GM18870 (cell line): ENCODE measurements around the gene AHRR.
A peak's percentile ranks its signal among the peaks of the same experiment; 100 is the strongest.
"Not testable (repeated sequence)": the region's sequence is repeated elsewhere in the genome, so short reads cannot be mapped to it uniquely, and the experiment has no call there.

Experiments
- ATAC-seq: cut with Tn5 transposase; IDR thresholded peaks from one replicate; pipeline ENCODE4 v1.9.1; 2021; ENCODE audit warnings: moderate library complexity; ENCODE audit not compliant: unreplicated experiment

Gene AHRR

DNA sequence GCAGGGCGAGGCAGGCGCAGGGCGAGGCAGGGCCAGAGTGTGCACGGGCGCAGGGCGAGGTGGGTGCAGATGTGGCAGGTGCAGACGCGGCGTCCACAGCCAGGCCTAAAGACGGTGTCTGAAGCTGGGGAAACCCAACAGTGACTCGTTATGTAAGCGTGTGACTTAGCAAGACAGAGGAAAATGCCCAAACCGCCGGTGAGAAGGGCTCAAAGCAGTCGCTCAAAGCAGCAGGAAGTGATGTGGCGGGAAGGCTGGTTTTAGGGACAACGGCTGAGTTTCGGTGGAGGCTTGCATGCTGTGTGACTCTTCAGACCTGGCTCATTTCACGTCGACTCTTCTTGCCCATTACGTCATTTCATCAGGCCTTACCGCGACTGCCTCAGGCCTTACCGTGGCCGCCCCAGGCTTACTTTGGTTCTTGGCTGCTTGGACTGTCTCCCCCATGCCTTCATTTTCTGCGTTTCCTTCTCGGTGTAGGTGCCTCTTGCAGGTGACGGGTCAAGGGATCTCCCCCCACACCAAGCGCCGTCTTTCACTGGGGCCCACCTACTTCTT, 71.0 kb downstream of the AHRR start:
- peak; percentile 92 for ATAC-seq

GRCh38 chr5:393846-394275, 72.3 kb downstream of the AHRR start:
- ATAC-seq = no peak

DNA sequence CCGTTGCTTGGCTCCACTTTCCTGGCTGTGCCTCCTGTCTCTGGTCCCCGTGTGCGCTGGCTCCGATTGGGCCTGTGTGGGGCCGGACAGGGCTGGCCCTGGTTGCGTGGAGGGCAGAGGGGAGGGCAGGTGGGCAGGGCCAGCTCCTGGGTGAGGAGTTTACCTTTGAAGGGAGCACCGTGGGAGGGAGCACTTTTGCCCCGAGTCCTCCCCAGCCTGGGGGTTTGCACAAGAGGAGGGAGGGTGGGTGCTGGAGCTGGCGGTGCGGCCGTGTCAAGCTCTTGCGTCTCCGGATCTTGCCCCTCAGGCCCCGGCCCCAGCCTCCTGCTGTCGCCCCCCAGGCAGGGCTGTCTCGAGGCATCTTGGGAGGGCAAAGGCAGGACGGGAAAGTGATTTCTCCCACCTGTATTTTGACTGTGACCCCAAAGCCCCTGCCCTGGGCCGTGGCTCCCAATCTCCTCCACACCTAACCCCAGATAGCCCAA, 73.2 kb downstream of the AHRR start:
- no peak for ATAC-seq

DNA sequence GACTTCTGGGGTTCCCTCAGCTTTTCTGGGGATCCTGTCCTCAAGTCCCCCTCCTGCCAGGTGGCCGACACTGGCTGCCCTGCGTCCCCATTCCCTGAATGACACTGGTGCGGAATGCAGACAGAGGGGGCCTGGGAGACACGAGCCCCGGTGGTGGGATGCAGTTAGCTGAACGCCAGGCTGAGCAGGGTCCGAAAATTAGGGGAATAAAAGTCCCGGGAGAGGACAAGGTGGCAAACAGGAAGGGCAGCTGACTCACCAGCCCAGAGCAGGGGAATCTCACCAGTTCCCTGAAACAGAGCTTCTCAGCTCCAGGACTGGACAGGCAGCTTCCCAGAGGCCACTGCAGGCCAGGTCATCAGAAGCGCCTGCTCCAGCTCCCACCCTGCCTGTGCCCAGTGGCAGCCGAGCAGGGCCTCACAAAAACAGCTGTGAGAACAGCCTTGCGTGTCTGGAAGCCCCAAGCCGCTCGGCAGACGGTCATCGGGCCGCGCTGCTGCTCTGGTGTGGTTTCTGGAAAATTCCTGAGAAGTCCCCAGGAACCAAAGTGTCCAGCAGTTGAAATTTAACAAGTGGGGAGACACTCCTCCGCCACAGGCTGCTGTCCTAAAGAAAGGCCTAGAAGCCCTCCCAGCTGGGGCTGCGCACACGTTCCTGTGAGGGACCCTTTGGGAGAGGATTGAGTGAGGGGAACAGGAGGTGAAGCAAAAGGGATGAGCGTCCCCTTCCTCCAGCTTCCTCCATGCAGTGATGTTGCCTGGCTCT, 73.8 kb downstream of the AHRR start:
- no peak for ATAC-seq

- ATAC-seq = no peak
These were observed 74.5 kb downstream of the AHRR start for GRCh38 chr5:395921-396530.

DNA sequence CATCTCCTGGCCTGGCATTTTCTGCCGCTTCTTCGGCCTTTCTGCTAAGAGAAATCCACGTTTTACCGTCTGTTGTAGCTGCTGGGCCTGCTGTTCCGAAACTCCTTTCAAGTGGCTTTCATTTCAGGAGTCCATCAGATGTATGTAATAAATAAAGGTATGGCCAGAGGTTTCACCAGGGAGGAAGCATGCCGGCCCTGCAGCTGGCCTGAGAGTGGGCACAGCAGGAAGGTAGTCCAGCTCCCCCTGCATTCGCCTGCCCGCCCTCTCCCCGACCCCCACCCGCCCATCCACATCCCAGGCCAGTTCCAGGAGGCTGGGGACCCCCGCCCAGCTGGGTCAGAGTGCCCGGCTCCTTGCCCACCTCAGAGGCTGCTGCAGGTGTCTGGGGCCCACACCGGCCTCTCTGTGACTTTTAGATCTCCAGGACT, 75.0 kb downstream of the AHRR start:
- no peak for ATAC-seq

- ATAC-seq = not testable (repeated sequence)
These were observed 76.6 kb downstream of the AHRR start for GRCh38 chr5:398141-398474.

DNA sequence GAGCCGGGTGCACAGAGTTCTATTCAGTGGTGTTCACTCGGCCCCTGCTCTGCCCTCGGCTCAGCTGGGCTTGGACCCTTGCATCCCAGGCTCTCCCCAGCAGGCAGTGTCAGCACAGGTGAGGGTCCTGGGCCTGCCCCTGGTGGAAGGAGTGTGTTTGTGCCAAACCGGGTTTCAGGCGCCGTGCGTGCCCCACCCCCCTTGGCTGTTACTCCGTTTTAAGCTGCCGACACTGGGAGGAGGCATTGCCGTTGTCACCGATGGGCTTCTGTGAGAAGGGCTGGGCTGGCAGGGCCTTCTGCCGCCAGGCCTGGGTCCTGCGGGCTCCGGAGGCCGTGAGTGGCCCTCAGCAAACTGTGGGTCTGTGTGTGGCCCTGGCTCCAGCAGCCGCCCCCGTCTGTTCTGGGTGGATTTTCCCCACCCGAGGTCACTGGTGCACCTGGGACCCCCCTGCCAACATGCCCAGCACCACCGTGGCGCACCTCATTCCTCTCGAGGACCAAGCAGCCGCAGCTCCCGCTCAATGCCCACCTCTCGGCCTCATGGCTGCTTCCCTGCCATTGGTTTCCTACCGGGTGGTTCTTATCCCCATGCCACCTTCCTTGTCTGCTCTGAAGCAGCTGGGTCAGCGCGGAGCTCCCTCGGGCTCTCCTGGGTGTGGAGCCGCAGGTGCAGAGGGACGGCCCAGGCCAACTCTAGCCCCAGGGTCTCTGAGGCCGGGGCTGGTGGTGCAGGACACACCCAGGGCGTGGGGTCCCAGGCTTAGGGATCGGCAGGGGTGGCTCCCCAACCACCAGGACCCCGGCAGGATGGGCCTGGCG, 77.2 kb downstream of the AHRR start:
- ATAC-seq = no peak

GRCh38 chr5:399296-400281, 78.1 kb downstream of the AHRR start:
- ATAC-seq = peak; percentile 55

DNA sequence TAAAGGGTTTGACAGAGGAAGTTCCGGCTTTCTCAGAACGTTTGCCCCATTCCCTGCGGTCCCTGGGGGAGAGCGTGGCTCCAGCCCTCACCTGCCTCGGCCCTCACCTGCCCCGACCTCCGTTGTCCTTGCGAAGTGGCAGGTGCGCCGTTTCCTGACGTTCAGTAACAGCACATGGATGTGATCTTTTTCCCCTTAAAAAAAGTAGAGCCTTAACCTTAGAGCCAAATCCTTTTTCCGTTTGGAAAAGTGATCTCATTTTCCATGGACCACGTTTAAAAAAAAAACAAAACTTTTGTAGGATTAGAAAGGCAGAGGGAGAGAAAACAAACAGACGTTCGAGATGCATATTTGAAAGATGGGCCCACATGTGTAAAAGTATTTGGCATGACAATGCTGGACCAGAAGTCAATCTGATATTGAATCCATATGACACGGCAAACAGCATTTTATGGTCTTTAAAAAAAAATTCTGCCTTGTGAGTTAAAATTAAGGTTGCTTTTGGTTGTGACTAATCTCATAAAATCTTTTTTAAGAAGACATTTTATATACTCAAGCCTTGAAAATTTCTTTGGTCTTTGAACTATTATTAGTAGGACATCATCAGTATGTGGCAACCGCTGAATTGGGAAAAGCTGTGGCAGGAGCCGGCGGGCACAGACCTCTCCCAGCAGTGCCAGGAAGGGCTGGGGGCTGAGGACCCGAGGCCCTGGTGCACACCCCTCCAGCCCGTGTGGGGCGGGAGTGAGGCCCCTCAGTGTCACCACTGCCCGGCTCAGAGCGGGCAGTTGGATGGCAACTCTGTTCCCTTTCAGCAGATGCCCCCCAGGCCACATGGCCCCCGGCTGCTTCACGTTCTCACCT, 79.0 kb downstream of the AHRR start:
- no peak for ATAC-seq

- no peak for ATAC-seq
These were observed 79.9 kb downstream of the AHRR start for GRCh38 chr5:401146-402034.

GRCh38 chr5:402219-402614, 80.7 kb downstream of the AHRR start:
- ATAC-seq = not testable (repeated sequence)

- peak; percentile 58 for ATAC-seq
These were observed 81.3 kb downstream of the AHRR start for GRCh38 chr5:402615-403359.

- no peak for ATAC-seq
These were observed 82.5 kb downstream of the AHRR start for GRCh38 chr5:403995-404394.

GRCh38 chr5:404666-405241, 83.2 kb downstream of the AHRR start:
- ATAC-seq = no peak

GRCh38 chr5:405421-405820, 83.9 kb downstream of the AHRR start:
- ATAC-seq = no peak

- ATAC-seq = no peak
These were observed 84.5 kb downstream of the AHRR start for GRCh38 chr5:406041-406440.
